Ovary (tissue), 3 donors: ENCODE measurements around the gene RPS5.
"Not testable (repeated sequence)": the region's sequence is repeated elsewhere in the genome, so short reads cannot be mapped to it uniquely, and the experiment has no call there.

ENCODE experiments used
- CTCF ChIP-seq, 3 donors: fragments of 450-650 bp in 2 of 3; fragments of 200-600 bp in 1 of 3; IDR thresholded peaks; one replicate each; pipeline versions ENCODE4 v1.5.1 to v1.8.0; 2016 to 2022; ENCODE audit warnings: antibody characterized with exemption in 3 of 3, mild to moderate bottlenecking in 1 of 3
- EP300 ChIP-seq: sonication (generic); formaldehyde crosslinking; IDR thresholded peaks from one replicate; pipeline ENCODE4 v1.6.1; 2017; ENCODE audit warnings: antibody characterized with exemption
- POLR2A ChIP-seq: fragments of 450-650 bp; IDR thresholded peaks from one replicate; pipeline ENCODE4 v1.6.1; 2017; ENCODE audit warnings: antibody characterized with exemption, mild to moderate bottlenecking, moderate library complexity
- donor health status: DM: no; HTN: no; CAD: no.

DNA sequence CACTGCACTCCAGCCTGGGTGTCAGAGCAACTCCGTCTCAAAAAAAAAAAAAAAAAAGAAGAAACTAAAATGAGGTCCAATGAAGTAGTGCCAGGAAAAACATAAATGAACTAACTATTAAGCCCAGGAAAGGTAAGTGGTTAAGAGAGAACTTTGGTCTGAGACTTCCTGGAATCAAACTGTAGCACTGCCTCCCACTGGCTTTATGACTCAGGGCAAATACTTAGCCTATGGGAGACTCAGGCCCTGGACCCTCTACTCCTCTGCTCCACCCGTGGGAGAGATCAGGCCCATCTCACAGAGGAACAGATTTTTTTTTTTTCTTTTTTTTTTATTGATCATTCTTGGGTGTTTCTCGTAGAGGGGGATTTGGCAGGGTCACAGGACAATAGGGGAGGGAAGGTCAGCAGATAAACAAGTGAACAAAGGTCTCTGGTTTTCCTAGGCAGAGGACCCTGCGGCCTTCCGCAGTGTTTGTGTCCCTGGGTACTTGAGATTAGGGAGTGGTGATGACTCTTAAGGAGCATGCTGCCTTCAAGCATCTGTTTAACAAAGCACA, 16.9 kb downstream of the RPS5 start:
- not testable (repeated sequence) for TF ChIP-seq EP300; POLR2A; CTCF (IDR thresholded peaks at IDR 0.05)
